GM12878 (cell line): ENCODE results near the gene CLNK.

Source experiments
- CTCF ChIP-seq, 3 experiments: IDR thresholded peaks in 2 of 3; conservative IDR thresholded peaks in 1 of 3; 2 replicates each; pipeline ENCODE4 v1.5.1; 2011; ENCODE audit warnings: low read depth in 3 of 3, low read length in 3 of 3, mild to moderate bottlenecking in 3 of 3, control low read depth in 2 of 3, moderate library complexity in 2 of 3, inconsistent platforms in 1 of 3, mixed read lengths in 1 of 3; ENCODE audit not compliant: control insufficient read depth in 2 of 3, insufficient read depth in 1 of 3; ENCODE audit errors: extremely low read depth in 1 of 3
- MXI1 ChIP-seq: fragments of 150-350 bp; IDR thresholded peaks from 2 replicates; pipeline ENCODE4 v1.6.1; 2011; ENCODE audit warnings: low read depth, mild to moderate bottlenecking, inconsistent platforms, low read length, improper control_type of control experiment
- POLR2A ChIP-seq: IDR thresholded peaks from 2 replicates; pipeline ENCODE4 v1.6.1; 2011; ENCODE audit warnings: low read depth, mild to moderate bottlenecking, low read length

DNA sequence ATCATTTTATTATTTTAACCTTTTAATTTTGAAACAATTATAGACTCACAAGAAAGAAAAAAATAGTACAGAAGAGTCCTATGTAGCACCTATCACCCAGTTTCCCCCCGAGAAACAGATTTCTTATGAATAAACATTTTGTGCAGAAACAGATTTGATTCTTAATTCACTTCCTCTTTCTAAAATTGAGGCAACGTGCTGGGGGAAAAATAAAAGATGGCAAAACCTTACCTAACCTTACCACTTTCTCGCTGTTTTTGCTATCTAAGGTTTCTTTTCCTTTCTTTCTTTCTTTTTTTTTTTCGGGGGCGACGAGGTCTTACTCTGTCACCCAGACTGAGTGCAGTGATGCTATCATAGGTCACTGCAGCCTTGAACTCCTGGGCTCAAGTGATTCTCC lies 4.3 kb upstream of the CLNK start:
- TF ChIP-seq POLR2A: no peak
- no peak for TF ChIP-seq CTCF (IDR thresholded peaks at IDR 0.05 in 2 of 3, conservative IDR thresholded peaks at IDR 0.05 in 1 of 3; ENCODE audit: control insufficient read depth in 2 of 3, extremely low read depth in 1 of 3, insufficient read depth in 1 of 3, low read depth in 3 of 3, low read length in 3 of 3)
- TF ChIP-seq MXI1: no peak
